Fibroblast of the aortic adventitia (primary cell): ENCODE measurements around the gene CEP85L. TPM values are rescaled to one million over a fixed set of nuclear protein-coding genes. Genes with fewer than 3 reads are reported as not detected.

Source experiments
- DNase-seq: peaks from one replicate; pipeline ENCODE4 v3.0.0-alpha.2; 2010; ENCODE audit warnings: low read depth
- H3K4me3 ChIP-seq: 2 replicates; pipeline ENCODE4 v1.5.1; 2011; ENCODE audit warnings: low read depth, mild to moderate bottlenecking, control low read depth, low read length, moderate library complexity
- CTCF ChIP-seq: IDR thresholded peaks from 2 replicates; pipeline ENCODE4 v1.5.1; 2011; ENCODE audit warnings: mild to moderate bottlenecking, low read length, control low read depth, inconsistent platforms; ENCODE audit not compliant: insufficient read depth
- total RNA-seq: library from RNA; depleted of rRNA; stranded (reverse); fragments of >200 nt; gene quantifications from 2 replicates; pipeline ENCODE4 v1.2.3, GENCODE V29; 2012; ENCODE audit warnings: low replicate concordance

The CEP85L gene
- total RNA-seq, 1 donor, result 17.1 TPM

- DNase-seq, result no peak
- TF ChIP-seq CTCF, result no peak
- H3K4me3 ChIP-seq, result no peak overlapping the region
Observed at GRCh38 chr6:118586746-118587485, 64.5 kb downstream of the CEP85L start.

- H3K4me3 ChIP-seq, result no peak overlapping the region
- DNase-seq, result no peak
- no peak for TF ChIP-seq CTCF
Observed at GRCh38 chr6:118584911-118585310, 66.5 kb downstream of the CEP85L start.

GRCh38 chr6:118581489-118581959, 69.9 kb downstream of the CEP85L start:
- DNase-seq, result peak; percentile 70
- TF ChIP-seq CTCF, result no peak
- no peak overlapping the region for H3K4me3 ChIP-seq

- peak; percentile 70 for TF ChIP-seq CTCF
- DNase-seq, result peak; percentile 90
- H3K4me3 ChIP-seq, result no peak overlapping the region
Observed at GRCh38 chr6:118580585-118581419, 70.6 kb downstream of the CEP85L start.

GRCh38 chr6:118579786-118580185, 71.6 kb downstream of the CEP85L start:
- DNase-seq, result no peak
- no peak for TF ChIP-seq CTCF
- H3K4me3 ChIP-seq, result no peak overlapping the region

- H3K4me3 ChIP-seq, result no peak overlapping the region
- no peak for TF ChIP-seq CTCF
- DNase-seq, result no peak
Observed at GRCh38 chr6:118578617-118579016, 72.8 kb downstream of the CEP85L start.
